ENCODE measurements around the gene HSPB6.

Gene HSPB6

GRCh38 chr19:35744430-35745327 is 12.2 kb downstream of the HSPB6 start:
- peak; percentile 91 for DNase-seq

GRCh38 chr19:35743640-35744429 is 13.0 kb downstream of the HSPB6 start:
- DNase-seq = no peak

- DNase-seq = peak; percentile 76
Measured at GRCh38 chr19:35742121-35742724, 14.6 kb downstream of the HSPB6 start, which contains the start of gene IGFLR1. IGFLR1 (minus strand) TSS chr19:35742452; CDS start chr19:35741180, 1,272 bp downstream.

DNA sequence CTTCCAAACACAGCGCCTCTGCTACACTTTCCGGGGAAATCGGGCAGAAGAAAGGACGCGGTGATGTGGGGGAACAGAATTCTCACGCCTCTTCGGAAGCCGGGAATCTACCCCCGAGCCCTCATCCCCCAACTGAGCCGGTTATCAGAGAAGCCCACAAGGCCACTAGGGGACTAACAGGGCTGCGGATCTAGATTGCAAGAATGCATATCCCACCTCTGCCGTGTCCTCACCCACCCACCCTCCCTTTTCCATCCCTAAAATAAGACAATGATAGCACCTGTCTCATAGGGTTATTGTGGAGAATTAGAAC is 15.7 kb downstream of the HSPB6 start:
- no peak for DNase-seq

- DNase-seq = peak; percentile 96
Measured at GRCh38 chr19:35740423-35741202, 16.2 kb downstream of the HSPB6 start.

DNA sequence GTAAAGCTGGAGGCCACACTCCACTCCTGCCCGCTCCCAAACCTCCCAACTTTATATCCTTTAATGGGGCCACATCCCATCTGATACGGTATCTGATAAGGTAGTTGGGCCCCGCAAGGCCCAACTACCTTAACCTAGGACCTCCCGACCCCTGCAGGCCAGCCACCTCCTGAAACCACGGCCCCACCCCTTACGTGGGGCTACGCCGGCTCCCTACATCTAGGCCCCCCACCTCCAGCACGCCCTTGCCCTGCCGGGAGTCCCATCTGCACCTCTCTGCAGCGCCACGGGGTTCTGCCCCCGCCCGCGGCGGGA is 16.8 kb downstream of the HSPB6 start:
- DNase-seq = peak; percentile 58

DNA sequence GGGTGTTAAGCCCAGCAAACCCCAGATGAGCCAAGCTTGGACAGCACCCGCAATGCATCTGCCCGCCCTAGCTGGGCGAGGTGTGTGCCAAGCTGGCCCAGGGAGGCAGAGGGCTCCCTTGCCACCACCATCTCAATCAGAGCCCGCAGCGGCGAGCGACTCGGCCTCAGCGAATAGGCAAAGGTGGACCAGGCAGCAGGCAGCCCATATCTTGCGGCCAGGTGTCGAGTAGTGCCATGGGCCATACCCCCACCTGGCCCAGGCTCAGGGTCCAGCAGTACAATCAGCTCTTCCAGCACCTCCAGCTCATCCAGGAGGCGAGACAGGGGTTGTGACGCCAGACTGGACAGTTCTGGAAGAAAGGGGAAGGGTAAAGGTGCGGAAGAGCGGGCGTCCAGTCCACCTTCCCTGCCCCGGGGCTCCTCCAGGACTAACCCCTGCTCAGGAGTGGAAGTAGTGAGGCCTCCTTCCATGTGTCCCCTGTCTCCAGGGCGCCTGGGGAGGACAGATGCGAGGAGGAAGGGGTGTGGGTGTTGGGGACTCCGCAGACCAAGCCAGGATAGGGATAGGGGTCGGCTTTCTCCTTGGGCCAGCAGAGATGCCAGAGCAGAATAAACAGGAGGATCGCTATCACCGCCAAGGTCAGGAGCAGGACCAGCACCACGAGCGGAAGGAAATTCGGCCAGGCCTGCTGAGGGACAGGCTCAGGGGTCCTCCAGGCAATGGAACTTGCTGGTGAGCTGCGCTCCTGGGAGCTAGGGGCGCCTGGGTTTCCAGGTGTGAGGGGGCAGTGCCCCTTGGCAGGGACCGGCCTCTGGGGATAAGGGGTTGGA is 17.3 kb downstream of the HSPB6 start:
- no peak for DNase-seq

GRCh38 chr19:35738887-35739229 is 18.0 kb downstream of the HSPB6 start:
- no peak for DNase-seq

GRCh38 chr19:35738021-35738886 is 18.6 kb downstream of the HSPB6 start:
- DNase-seq = no peak

- no peak for DNase-seq
Measured at GRCh38 chr19:35736913-35737886, 19.6 kb downstream of the HSPB6 start.

- no peak for DNase-seq
Measured at GRCh38 chr19:35734889-35735288, 21.9 kb downstream of the HSPB6 start.

GRCh38 chr19:35734273-35734672 is 22.6 kb downstream of the HSPB6 start:
- DNase-seq = no peak

DNA sequence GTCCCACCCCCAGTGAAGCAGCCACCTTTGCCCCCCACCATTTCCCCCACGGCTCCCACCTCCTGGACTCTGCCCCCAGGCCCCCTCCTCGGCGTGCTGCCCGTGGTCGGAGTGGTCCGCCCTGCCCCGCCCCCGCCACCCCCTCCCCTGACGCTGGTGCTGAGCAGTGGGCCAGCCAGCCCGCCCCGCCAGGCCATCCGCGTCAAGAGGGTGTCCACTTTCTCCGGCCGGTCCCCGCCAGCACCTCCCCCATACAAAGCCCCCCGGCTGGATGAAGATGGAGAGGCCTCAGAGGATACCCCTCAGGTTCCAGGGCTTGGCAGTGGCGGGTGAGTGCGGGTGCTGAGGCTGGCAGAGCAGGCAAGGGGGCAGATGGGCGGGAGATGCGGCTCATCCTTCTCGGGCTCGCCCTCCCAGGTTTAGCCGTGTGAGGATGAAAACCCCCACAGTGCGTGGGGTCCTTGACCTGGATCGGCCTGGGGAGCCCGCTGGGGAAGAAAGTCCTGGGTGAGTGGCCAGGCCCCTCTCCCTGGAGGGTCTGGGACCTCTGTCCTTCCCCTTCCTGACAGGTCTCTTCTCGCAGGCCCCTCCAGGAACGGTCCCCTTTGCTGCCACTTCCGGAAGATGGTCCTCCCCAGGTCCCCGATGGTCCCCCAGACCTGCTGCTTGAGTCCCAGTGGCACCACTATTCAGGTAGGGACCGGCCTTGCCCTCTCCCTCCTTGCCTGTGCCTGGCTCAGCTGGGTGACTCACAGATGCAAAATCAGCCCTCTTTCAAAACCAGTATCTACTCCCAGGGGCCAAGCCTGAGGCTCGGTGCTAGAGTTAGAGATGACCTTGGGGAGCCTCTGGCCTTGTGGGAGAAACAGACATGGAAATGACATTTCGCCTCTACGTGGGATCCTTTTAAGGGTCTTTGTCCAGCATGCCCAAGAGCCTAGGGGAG is 23.4 kb downstream of the HSPB6 start:
- no peak for DNase-seq

- no peak for DNase-seq
Measured at GRCh38 chr19:35732540-35733179, 24.2 kb downstream of the HSPB6 start.

DNA sequence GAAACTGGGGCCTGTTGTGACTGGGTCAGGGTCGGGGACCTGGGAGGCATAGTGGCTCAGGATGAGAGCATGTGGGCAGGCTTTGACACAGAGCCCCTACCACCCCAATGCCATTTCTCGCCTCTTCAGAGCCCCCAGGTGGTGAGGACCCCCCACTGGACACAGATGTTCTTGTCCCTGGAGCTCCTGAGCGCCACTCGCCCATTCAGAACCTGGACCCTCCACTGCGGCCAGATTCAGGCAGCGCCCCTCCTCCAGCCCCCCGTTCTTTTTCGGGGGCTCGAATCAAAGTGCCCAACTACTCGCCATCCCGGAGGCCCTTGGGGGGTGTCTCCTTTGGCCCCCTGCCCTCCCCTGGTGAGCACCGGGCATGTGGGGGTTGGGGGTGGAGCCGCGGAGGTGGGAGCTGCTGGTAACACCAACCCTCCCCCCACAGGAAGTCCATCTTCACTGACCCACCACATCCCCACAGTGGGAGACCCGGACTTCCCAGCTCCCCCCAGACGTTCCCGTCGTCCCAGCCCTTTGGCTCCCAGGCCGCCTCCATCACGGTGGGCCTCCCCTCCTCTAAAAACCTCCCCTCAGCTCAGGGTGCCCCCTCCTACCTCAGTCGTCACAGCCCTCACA is 24.9 kb downstream of the HSPB6 start:
- DNase-seq = no peak

GRCh38 chr19:35731353-35731752 is 25.5 kb downstream of the HSPB6 start:
- DNase-seq = no peak

DNA sequence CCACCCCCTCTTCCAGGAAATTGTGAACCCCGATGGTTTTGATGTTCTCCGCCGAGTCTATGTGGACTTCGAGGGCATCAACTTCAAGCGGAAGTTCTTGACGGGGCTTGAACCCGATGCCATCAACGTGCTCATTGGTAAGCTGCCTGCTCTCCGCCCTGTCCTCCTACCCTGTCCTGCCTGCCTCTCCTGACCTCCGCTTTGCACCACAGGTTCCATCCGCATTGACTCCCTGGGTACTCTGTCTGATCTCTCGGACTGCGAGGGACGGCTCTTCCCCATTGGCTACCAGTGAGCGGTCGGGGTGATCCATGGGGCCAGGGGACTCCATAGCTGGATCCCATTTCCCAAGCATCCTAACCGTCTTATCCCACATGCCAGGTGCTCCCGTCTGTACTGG is 26.5 kb downstream of the HSPB6 start:
- DNase-seq = no peak

- no peak for DNase-seq
Measured at GRCh38 chr19:35729763-35730162, 27.1 kb downstream of the HSPB6 start.

Measured in stimulated activated naive CD4-positive, alpha-beta T cell treated with Interleukin-2 at 50 U/mL for 16 hours (primary cell).